ENCODE data around the gene IGSF23.

- TF ChIP-seq MBNL3 (CRISPR knock-in tag; conservative IDR thresholded peaks at IDR 0.05) = no peak
- no peak for TF ChIP-seq BCLAF1 (IDR thresholded peaks at IDR 0.05)
- no peak for TF ChIP-seq PHF8 (CRISPR knock-in tag; IDR thresholded peaks at IDR 0.05)
- no peak for TF ChIP-seq CTCF (CRISPR knock-in tag; IDR thresholded peaks at IDR 0.05)
- no peak for TF ChIP-seq NPAS2 (CRISPR knock-in tag; IDR thresholded peaks at IDR 0.05; ENCODE audit: borderline replicate concordance)
- no peak for TF ChIP-seq MZF1 (CRISPR knock-in tag; IDR thresholded peaks at IDR 0.05; ENCODE audit: borderline replicate concordance)
- no peak for TF ChIP-seq ARNT (IDR thresholded peaks at IDR 0.05)
- TF ChIP-seq ZBTB26 (CRISPR knock-in tag; IDR thresholded peaks at IDR 0.05; ENCODE audit: borderline replicate concordance) = no peak
- no peak for TF ChIP-seq THRA (CRISPR knock-in tag; IDR thresholded peaks at IDR 0.05; ENCODE audit: borderline replicate concordance)
Measured at GRCh38 chr19:44573183-44573582, 40.2 kb upstream of the IGSF23 start.
